Measurements from ENCODE around the gene TSPAN3.

TSPAN3 gene

DNA sequence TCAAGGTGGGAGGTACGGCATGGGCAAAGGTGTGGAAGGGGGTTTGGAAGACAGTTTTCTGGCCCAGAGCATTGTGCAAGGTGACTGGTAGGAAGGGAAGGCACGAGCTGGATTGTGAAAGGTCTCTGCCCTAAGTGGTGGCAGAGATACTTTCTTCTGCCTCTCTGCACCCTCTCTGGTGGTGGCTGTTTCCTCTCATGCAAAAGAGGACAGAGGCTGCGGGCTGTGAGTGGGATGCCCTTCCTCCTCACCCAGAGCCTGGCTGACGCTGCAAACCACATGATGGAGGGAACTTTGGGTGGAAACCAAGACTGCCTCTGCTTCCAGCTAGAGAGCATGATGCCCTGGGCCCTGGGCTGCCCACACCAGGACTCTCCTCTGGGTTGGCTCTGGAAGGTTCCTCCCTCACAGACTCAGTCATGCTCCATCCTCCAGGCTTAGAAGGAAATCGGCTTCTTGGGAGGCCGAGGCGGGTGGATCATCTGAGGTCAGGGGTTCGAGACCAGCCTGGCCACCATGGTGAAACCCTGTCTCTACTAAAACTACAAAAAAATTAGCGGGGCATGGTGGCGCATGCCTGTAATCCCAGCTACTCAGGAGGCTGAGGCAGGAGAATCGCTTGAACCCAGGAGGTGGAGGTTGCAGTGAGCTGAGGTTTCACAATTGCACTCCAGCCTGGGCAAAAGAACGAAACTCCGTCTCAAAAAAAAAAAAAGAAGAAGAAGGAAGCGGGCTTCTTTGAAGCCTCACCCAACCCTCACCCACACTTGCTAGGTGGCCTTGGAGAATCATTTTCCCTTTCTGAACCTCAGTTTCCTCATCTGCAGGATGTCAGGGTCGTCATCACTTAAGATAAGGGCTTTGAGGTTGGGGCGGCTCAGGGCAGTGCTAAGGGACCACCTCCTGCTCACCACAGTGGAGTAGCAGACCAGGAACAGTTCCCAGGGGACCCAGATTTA is 67.7 kb downstream of the TSPAN3 start:
- DNase-seq = no peak

DNA sequence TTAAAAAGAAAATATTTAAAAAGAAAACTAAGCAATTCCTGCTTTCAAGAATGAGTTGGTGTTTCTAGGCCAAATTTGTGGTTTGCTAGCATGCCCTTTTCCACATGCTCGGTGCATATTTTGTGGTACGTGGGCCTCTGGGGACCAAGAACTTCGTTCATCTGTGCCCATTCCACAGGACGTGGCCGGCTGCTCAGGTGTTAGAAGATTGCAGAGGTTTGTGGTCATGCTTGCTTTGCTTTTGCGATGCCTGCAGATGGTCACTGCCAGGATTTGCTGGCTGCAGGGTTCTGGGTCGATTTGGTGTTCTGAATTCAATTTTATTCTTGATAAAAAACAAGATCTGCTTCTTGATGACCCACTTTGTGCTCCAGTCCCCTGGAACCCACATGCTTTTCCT is 68.5 kb downstream of the TSPAN3 start:
- no peak for DNase-seq

DNA sequence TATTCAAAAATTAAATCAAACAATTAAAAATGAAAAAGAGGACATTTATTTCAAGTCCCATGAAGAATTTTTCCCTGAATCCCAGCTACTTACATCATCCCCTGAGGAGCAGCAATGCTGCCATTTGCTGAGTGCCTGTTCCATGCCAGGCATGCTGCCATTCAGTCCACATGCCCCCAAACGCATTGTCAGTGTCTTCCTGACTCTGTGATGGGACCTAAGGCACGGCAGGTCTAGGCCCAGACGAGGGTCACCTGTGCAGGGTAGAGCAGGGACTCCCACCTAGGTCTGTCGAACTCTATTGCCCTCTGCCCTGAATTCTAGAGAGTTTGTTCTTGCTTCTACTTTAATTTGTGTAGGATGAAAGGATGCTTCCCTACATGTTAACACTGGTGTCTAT is 68.9 kb downstream of the TSPAN3 start:
- DNase-seq = no peak

DNA sequence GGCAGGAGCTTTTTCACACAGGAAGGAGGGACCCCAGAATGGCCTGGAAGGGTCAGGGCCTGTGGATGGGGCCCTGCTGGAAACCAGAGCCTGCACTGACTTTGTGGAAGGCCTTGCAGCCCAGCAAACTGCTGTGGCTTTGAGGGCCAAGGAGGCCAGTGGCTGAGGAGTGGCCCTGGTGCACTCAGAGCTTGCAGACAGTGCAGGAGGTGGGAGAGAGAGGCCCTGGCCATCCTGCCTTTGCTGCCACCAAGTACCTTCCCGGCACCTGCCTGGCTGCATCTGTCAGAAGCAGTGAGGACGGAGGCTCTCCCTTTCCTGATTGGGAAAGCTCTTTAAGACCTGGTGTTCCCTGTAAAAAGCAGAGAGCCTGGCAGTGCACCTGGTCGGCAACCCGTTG is 69.6 kb downstream of the TSPAN3 start:
- no peak for DNase-seq

DNA sequence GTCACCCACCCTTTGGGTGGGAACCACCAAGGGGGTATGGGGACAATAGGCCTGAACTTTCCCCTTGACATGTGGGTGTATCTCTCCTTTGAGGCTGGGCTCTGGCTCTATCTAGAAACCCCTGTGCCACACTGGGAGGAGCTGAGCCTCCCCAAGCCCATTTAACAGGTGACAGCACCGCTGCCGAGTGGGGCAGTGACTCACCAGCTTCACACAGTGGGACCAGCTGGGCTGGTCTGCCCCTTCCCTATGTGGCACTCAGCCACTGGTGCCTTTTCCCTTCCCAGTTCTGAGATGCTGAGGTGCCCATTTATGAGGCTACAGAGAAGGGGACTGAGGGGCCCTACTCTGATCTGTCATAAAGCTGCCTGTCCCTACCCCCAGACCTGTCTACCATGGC is 70.9 kb downstream of the TSPAN3 start:
- DNase-seq = no peak

DNA sequence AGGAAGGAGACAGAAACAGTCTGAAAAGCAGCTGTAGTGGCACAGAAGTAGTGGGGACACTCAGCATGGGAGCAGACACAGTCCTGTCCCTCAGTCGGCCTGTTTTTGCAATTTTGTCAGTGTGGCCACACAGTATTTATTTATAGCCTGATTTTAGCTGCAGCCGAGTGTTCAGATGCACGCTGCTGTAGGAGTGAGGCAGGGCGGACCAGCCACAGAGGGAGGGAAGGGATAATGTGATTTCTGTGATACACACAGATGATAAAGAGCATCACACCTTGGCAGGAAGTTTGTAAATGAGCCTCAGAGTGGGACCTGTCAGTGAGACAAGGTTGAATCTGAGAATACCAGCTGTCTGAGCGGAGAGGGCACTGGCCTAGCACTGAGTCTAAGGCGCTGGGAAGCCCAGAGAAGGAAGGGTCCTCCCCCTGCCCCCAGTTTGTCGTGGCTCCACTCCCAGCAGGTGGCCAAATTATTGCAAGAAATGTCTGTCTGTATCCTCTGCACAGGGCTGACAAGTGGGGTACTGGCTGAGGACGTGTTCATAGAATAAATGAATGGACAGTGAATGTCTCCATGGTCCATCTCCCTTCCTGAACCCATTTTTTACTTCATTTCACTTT is 72.1 kb downstream of the TSPAN3 start:
- DNase-seq = no peak

DNA sequence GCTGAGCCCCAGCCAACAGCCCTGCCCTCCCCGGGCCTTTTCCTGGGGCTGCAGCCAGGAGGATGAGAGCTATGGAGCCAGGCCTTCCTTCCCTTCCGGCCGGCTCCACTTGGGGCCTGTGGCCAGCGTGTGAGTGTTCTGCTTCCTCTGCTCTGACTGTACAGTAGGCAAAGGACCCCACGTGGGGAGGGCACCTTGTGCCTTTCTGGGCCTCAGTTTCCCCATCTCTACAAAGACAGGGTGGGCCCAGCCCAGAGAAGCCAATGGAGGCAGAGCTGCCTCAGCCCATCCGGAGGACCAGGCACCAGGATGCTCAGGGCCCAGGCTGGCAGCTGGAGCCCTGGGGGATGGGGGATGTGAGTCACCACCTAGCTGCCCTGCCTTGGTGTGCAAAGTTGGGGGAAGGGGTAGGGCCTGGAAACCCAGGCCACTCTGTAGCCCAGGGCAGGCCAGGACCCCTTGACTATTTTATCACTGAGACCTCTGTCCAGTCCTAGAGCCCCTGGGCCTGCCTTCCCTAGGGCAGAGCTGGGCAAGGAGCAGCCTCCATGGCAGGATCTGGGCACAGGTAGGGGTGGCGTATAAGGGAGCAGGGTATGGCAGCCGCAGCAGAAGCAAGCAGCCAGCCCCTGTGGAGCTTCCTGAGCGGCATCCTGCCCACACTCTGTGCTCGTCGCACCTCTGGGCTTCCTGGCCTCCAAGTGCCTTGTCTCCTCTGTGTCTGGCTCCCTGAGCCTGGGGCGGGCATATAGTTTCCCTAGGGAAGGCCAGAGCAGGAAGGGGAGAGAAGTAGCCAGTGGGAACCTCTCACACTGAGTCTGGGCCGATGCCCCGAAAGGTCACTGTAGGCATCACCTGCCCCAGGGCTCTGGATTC is 74.1 kb downstream of the TSPAN3 start:
- peak; percentile 23 for DNase-seq

DNA sequence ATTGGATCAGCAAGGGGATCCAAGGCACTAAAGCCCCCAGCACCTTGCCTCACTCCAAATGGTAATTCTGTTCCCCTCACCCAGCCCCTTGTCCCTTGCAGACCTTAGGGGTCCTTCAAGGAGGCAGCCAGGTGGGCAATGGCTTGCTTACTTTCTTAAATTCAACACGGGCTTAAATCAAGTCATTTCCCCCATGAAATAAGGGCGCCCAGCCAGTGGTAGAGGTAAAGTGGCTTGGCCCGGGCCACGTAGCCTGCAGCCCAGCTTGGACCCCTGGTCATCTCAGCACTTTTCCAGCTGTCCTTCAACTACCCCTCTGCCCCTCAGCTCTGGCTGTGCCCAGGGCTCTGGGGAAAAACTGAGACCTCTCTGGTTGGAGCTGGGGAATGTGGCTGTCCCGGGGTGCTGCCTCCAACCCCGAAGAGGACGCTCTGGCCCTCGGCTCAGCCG is 74.8 kb downstream of the TSPAN3 start:
- no peak for DNase-seq

DNA sequence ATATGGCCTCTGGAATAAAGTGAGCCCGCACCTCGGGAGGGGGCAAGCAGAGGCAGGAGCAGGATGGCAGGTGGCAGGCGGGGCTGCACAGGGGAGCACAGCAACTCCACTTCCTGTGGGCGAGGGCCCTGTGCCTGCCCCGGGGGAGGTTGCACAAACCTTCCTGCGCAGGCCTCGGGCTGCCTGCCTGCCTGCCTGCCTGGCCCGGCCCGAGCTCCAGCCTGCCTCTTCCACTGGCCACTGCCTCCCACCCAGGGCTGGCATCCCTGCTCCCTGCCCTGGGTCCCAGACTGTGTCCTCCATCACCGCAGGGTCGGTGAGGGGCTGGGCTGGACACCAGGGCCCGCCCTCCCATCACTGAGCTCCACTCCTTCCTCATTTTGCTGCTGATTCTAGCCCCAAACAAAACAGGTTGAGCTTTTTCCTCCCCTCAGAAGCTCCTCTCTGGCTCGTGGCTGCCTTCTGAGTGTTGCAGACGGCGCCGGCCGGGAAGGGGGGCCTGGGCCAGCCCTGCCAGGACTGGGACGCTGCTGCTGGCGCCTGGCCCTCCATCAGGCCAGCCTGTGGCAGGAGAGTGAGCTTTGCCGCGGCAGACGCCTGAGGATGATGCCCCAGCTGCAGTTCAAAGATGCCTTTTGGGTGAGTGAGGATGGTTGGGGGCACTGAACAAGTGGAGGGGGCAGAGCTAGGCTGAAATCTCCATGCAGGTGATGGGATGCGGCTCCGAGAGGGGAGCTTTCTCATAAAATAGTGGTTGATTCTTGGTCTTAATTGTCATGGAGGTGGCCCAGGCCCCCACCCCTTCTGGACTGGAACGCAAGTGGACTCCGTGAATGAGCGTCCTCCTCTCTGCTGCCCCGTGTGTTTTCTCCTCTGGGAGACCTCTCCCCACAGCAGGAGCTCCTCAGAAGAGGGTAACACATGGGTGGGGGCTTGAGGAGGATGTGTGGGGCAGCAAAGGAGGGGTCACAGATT is 75.7 kb downstream of the TSPAN3 start, which contains the start of gene PSTPIP1:
Gene PSTPIP1, plus strand, starts transcription at position 156 of the 975 bp plus-strand sequence. Its CDS starts 448 bp downstream, at position 604.
- DNase-seq = no peak

DNA sequence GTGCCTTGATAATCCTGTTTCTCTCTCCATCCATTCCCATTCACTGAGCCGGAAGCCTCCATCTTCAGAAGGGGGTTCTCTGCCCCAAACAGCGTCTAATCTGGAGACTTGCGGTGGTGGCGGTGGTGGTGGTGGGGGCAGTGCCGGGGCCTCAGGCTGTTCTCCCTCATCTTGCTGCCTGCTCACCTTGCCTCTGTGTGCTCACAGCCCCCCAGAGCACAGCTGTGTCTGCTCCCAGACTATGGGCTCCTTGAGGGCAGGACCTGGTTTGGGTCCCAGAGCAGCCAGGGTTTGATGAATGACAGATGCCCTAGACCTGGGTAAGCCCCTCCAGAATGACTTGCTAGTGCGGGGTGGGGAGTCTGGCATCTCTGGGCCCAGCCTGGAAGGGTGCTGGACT is 76.4 kb downstream of the TSPAN3 start:
- DNase-seq = no peak

DNA sequence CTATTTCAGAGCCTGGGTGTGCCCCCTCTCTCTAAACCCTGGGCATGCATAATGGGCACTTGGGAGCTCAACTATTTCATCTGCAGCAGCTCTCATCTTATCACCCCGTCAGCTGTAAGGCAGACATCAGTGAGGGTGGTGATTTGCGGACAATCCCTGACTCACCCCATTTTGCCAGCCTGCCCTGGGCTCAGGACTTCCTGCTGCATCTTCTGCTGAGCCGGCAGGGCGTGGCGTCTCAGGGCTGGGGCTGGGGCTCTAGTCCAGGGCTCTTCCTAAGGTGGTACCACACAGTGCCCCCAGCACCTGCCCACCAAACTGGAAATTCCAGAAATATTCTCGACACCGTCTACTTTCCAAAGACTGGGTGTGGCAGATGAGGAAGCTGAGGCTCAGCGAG is 76.9 kb downstream of the TSPAN3 start:
- no peak for DNase-seq

DNA sequence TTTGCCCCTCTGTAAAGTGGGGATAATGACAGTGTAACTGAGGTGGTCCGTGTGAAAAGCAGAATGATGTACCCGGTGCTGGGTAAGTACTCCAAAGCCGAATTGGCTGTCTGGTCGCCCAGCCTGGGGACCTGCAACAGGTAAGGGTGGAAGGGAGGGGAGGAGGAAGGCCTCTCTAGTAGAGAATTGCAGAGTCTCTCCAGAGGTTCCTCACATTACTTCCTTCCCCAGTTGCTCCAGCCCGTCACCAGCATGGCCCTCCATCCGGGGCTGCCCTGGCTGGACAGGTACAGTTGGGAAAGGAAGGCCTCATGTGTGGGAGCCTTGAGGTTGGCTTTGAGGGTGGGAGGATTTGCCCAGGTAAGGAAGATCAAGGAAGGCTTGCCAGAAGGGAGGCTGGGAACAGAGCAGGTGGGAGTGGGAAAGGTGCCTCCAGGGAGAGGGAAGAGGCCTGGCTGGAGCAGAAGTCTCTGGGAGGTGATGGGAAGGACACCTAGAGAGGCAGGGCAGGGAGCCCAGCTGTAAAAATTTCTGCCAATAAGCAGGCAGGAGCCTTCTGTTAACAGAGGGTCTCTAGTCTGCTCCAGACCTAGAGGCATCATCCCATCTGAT is 77.7 kb downstream of the TSPAN3 start:
- no peak for DNase-seq

DNA sequence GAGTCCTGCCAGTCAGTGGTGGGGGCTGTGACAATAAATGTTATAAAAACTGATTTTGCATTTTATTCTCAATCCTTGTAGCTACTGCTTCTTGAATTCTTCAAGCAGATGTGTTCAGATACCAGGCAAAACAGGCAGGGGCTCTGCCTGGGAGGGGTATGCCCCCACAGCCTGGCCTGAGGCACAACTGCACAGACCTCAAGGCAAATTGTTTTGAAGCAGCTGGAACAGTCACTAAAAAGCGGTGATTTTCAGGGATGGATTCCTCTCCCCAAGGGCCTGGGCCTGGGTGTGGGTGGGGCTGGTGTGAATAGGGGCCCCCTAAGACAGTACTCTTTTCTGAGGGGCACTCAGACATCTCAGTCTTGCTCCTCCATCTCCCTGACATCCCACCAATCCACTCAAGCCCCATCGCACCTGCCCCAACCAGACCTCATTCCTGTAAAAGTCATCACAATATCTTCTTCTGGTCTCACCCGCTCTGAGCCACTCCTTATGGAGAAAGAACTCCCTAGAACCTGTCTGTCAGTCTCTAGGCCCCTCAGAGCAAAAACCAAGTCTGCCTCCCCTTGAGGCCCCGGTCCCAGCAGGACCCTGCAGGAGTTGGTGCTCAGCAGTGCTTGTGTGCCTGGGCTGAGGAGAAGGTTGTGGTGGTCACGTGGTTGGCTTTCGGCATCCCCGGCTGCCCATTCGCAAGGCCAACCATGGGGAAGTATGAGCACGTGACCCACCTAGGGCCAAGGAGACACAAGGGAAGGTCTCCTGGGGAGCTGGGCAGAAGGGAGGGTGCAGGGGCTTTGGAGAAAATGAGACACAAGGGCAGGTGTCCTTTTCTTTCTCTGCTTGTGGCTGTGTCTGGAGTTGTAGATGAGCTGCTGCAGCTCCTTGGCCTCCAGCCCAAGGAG is 78.9 kb downstream of the TSPAN3 start:
- DNase-seq = no peak

Data from DMS53 (cell line).